GM21717 (cell line): ENCODE results near the gene LDB2.

Source experiments
- ATAC-seq: cut with Tn5 transposase; IDR thresholded peaks from one replicate; pipeline ENCODE4 v1.9.1; 2021; ENCODE audit warnings: mild to moderate bottlenecking, moderate library complexity; ENCODE audit not compliant: unreplicated experiment

Gene LDB2

GRCh38 chr4:16728111-16728510 lies 170.3 kb downstream of the LDB2 start:
- no peak for ATAC-seq

GRCh38 chr4:16727218-16727617 lies 171.2 kb downstream of the LDB2 start:
- no peak for ATAC-seq

DNA sequence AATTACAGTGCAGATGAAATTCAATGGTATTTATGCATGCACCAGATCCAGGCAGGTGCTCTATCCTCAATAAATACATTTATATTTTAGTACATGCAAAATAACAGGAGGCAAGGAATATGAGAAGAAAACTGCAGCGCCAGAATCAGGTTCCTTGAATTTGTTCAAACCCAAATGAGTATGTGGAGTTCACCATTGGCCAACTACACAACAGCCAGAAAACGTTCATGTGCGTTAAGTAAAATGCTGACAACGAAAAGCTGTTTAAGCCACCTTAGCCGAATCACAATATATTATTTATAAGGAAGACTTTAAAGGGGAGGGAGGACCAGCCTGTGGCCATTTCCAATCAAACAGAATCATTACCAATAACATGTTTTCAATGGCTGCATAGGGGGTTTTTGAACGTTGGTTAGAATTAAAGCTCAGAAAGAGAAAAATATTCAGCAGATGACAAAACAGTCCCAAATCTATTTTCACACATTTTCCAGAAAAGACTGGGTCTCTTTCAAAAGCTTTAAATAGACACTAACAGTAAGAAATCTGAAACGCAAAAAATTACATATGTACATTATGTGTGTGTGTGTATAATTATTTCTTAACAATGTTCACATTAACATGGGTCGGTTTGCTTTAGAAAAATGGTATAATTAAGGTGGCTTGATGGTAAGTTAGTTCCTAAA lies 171.9 kb downstream of the LDB2 start:
- ATAC-seq: no peak

DNA sequence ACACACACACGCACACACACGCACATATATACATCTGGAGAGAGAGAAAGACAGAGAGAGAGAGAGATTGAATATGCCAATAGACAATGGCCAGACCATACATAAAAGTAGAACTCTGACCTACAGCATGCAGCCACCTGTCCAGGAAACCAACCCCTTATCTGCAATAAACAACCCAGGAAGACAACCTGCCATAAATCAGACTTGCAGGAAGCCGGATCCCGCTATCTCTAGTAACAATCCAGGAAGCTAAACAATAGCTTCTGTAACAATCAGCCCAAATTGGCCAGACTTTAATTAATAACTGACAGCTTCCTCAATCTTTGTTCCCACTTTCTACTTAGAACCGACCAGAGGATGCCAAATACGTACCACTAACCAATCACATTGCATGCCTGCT lies 173.2 kb downstream of the LDB2 start:
- no peak for ATAC-seq

- no peak for ATAC-seq
Measured at GRCh38 chr4:16722416-16722815, 176.0 kb downstream of the LDB2 start.

GRCh38 chr4:16721613-16722291 lies 176.7 kb downstream of the LDB2 start:
- ATAC-seq: no peak

DNA sequence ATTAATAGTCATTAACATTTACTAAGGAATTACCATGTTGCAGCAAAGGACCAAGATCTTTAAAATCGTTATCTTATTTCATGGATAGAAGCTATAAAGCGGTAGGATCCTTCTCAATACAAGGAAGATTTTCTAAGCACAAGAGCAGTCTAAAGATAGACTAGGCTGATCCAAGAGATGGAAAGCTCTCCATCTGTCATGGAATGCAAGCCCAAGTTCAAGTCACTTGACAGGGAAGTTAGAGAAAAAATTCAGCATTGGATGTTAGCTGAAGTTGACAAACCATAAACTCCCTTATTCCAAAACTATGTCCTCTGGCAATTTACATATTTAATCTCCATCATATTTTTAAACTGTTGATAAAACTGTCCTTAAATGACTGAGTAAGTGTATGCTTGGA lies 177.7 kb downstream of the LDB2 start:
- no peak for ATAC-seq

GRCh38 chr4:16717266-16717970 lies 181.0 kb downstream of the LDB2 start:
- no peak for ATAC-seq

DNA sequence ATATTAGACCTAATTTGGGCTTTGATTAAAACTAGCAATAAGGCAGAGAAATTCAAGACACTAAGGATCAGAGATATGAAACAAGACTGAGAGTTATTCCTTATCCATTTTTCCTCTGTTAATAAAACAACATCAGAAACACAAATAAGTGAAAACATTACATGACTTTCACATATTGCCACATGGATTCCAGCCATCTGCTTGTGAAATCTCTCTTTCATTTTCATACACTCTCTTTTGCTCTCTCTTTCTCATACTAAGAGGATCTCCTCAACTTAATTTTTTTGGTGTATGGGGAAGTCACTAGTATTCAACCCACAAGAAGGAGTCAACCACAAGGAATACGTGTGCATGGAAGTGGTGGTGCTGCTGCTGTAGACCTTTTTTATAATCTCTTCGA lies 183.0 kb downstream of the LDB2 start:
- ATAC-seq: no peak

GRCh38 chr4:16714191-16714590 lies 184.3 kb downstream of the LDB2 start:
- no peak for ATAC-seq

- no peak for ATAC-seq
Measured at GRCh38 chr4:16713696-16714095, 184.7 kb downstream of the LDB2 start.

GRCh38 chr4:16713271-16713670 lies 185.2 kb downstream of the LDB2 start:
- no peak for ATAC-seq

DNA sequence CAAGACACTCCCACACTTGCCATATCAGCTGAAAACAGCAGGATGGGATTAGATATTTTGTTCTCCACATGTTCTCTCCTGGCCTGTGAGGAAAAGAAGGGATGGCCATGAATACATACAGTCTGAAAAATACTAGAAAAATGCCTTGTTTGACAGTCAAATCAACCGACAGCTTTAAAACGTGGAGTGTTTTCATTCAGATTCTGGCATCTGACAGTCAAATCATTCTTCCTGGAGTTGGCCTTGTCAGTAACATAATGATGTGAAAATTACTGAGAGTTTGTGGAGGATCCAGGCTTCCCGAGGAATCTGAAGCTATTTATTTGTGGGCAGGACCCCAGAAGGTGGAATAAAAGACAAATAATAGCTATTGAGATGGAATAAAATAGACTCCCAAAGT lies 188.2 kb downstream of the LDB2 start:
- no peak for ATAC-seq

DNA sequence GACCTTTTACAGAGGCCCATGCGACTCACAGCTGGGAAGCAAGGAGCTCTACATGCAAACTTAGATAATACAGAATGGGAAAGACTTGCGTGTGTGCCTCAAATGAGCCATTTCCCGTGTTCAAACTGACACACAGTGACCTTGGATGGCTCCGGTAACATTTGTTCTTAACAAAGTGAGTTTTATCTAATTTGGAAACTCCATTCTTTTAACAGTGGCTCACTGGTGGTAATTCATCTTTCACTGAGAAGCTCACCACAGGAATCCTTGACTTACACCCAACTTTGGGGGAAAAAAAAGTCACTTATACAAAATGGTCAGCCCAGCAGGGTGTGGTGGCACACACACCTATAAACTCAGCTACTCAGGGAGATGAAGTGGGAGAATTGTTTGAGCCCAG lies 190.6 kb downstream of the LDB2 start:
- ATAC-seq: no peak

DNA sequence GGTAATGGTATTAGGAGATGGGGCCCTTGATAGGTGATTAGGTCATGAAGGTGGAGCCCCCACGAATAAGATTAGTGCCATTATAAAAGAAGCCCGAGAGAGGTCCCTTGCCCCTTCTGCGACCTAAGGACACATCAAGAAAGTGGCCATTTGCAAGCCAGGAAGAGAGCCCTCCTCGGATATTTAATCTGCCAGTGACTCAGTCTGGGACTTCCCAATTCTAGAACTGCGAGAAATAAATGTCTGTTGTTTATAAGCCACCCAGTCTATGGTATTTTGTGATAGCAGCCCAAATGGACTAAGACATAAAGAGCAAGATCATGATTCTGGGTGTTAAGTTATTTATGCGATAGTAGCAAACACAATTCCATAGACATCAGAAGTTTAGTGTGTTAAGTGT lies 192.2 kb downstream of the LDB2 start:
- ATAC-seq: no peak

- ATAC-seq: no peak
Measured at GRCh38 chr4:16705341-16705740, 193.1 kb downstream of the LDB2 start.

DNA sequence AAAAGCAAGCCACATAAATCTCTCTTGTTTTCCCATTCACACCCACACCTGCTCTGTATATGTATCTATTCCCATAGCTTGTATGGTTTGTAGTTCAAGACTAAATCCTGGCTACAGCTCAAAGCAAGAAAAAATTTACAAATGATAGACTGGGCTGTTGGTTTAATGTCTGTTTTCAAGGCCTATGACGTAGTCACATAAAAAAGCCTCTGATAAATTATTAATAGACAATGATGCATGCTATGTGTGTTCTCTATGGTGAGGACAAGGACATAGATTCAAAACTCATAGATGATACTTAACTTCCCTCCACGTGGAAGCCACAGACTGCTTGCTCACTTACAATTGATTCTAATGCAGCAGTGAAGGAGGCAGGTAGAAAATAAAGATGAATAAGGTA lies 194.0 kb downstream of the LDB2 start:
- ATAC-seq: no peak

GRCh38 chr4:16695896-16696295 lies 202.5 kb downstream of the LDB2 start:
- no peak for ATAC-seq

GRCh38 chr4:16694884-16695276 lies 203.6 kb downstream of the LDB2 start:
- no peak for ATAC-seq

DNA sequence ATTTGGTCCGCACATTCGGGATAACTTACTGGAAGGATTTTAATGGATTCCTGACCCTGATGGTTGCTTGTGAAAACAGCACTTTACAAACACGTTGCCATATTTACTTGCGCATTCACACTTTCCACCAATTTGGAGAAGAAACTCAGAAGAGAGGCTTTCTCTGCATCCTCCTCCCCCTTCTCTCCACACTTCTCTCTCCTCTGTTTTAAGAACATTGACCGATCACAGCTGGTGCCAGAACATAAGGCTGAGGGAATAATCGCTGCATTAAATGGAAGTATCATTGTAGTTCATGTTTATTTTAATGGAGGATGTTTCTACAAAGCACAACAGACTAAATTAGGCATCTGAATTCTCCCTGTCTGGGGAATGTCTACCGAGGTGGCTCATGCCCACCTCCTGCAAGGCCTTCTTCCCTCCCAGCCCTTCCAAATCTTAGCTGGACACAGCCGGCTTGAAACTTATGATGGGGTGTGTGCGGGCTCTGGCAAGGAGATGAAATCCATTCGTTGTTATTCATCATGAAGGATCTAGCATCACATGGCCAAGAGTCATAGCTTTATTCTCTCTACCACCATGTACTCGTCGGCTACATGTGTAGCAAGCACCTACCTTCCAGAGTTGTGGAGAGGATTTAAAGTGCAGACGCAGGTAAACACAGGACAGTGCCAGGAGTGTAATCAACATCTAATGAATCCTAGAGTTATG lies 204.1 kb downstream of the LDB2 start:
- ATAC-seq: no peak

DNA sequence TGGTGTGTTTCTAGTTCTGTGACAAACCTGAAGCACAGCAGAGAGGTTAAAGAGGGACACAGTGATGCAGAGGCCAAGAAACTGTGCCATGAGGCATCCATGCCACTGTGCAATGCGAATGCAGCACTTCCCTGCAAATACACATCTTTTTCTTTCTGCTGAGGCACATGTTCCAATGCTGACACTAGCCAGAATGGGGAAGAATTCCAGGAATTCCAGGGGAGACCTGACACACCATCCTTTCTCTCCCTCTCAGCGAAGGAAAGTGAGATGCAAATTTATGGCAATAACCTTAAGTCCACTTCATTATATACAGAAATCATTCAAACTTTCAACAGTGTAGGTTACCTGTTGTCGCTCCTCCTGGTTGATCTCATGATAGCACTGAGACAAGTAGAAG lies 204.8 kb downstream of the LDB2 start:
- ATAC-seq: no peak
